GM21447 (cell line): Measurements from ENCODE around the gene FGD3.
"Not testable (repeated sequence)": the region's sequence is repeated elsewhere in the genome, so short reads cannot be mapped to it uniquely, and the experiment has no call there.

ENCODE experiments used
- ATAC-seq: cut with Tn5 transposase; IDR thresholded peaks from one replicate; pipeline ENCODE4 v1.9.1; 2021; ENCODE audit not compliant: unreplicated experiment

The FGD3 gene, protein sequence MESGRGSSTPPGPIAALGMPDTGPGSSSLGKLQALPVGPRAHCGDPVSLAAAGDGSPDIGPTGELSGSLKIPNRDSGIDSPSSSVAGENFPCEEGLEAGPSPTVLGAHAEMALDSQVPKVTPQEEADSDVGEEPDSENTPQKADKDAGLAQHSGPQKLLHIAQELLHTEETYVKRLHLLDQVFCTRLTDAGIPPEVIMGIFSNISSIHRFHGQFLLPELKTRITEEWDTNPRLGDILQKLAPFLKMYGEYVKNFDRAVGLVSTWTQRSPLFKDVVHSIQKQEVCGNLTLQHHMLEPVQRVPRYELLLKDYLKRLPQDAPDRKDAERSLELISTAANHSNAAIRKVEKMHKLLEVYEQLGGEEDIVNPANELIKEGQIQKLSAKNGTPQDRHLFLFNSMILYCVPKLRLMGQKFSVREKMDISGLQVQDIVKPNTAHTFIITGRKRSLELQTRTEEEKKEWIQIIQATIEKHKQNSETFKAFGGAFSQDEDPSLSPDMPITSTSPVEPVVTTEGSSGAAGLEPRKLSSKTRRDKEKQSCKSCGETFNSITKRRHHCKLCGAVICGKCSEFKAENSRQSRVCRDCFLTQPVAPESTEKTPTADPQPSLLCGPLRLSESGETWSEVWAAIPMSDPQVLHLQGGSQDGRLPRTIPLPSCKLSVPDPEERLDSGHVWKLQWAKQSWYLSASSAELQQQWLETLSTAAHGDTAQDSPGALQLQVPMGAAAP

GRCh38 chr9:92947268-92948037, at the start of gene FGD3:
FGD3 (plus strand) TSS chr9:92947523; CDS start chr9:92976257, 28,734 bp downstream.
- no peak for ATAC-seq

GRCh38 chr9:92905137-92905536, 42.2 kb upstream of the FGD3 start:
- ATAC-seq, result not testable (repeated sequence)

DNA sequence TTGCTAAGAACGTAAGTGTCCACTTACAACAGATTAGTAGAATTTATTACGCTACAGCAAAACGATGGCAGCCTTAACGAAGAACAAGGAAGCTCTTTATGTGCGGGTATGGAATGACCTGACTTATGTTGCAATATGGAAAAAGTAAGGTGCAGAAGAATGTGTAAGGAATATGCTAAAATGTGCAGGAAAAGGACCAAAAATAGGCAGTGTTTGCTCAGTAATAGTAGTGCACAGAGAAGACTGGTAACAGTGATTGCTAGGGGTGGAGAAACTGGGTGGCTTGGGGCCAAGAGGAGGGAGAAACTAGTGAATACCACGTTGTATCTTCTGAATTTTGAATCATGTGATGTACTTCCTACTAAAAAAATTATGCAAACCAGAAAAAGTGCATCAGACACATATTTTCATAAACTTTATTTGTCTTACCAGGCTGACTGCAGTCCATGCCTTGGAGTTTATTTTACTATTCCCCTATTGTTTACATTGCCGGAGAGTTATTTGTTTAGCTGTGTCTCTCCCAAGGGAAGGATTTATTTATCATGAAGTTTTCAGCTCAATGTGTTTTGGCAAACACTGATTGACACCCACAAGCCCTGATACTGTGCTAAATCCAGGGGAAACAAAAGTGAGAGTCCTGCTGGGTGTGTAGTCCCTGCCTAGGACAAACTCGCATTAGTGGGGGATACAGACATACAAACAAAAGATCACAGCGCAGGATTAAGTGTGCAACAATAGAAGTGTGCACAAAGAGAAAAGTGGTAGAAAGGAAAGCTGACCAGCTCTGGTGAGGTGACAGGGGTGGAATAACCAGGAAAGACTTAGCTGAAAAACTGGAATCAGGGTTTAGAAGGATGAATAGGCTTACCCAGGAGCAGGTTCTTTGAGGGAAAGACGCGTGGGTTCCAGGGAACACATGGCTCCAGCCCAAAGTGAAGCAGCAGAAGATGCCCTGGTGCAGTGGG, 35.5 kb upstream of the FGD3 start:
- no peak for ATAC-seq

DNA sequence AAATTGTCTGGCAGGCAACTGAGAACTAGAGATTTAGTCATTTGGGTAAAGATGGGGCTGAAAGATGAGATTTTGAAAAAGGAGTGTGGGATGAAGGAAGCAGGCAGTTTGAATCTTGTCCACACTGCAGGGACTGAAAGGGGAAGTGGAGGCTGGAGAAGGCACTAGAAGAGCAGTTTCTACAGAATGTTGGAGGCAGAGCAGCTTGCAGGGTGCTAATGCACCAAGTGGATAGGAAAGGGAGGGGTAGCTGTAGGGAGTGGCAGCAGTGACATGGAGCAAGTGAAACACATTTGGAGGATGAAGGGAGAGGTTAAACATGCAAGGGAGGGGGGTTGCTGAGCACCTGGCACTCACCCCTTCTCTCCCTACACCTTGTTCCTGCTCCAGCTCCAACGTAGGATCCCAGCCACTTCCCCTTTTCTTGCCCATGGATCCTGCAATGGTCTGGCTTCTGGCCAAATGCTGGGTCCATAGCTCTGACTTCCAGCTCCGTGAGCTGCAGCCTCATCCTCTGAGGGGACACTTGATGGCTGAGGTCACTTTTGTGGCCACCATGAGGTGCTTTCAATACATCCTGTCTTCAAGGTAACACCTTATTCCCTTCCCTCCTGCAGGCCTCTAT, 30.0 kb upstream of the FGD3 start:
- ATAC-seq, result no peak

GRCh38 chr9:92920437-92920836, 26.9 kb upstream of the FGD3 start:
- no peak for ATAC-seq

GRCh38 chr9:92931606-92932005, 15.7 kb upstream of the FGD3 start:
- no peak for ATAC-seq

DNA sequence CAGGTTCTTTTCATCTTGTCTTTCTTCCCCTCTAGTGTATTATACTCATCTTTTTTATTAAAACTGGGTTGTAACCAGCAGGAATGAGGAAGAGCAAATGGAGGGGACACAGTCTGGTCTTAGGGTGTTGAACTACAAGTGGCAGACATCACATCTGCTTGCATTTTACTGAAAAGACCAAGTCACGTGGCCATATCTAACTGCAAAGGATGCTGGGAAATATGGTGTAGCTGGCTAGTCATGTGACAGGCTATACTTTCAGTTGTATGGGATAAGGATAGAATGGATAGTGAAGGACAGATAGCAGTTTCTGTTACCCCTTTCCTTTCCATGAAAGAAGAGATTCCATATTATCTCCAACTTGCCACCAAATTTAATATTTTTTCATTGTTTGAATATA, 13.0 kb upstream of the FGD3 start:
- no peak for ATAC-seq

DNA sequence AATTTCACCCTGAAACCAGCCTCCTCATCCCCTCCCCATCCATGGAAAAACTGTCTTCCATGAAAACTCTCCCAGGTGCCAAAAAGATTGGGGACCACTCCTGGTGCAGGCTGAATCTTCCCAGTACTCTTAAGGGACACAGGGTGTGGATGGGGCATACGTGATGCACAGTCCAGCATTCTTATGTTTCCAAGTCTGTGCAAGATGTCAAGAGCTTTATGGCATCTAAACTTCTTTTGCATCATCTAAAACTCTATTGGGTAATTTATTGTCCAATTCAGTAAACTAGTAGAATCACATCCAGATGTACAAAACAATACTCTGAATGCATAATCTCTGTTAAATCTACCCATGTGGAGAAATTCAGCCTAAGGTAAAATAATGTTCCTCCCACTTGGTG, 9.3 kb upstream of the FGD3 start:
- no peak for ATAC-seq

DNA sequence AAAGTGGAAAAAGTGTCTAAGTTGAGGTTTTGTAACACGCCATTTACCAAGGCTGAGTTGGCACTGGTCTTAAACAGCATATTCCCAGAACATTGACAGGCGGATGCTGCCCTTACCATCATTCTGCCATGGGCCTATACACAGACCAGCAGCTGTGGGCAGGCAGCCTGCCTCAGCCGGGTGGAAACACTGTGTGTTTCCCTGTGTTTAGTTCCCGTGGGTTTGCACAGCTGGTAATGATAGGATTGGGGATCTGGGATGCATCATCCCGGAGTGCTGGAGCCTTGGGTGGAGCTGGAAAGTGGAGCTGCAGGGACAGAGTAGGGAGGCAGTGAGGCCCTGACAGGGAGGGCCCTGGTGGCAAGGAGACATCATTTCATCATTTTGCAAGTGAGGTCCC, 5.5 kb upstream of the FGD3 start:
- ATAC-seq, result no peak

- no peak for ATAC-seq
Observed at GRCh38 chr9:92942688-92943616, 4.4 kb upstream of the FGD3 start.

DNA sequence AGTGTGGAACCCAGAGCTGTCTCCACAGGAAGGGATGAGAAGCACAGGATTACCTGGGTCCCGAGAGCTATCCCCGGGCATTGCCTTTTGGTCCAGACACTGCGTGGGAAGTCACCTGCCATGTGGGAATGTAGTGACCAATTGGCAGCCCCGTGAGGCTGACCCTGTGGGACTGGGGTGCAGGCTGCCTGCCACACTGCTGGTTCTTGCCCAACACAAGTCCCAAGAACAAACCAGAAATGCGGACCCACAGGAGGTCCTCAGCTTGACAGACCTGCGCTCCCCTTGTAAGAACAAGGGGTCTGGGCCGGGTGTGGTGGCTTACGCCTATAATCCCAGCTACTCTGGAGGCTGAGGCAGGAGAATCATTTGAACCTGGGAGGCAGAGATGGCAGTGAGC, 2.4 kb upstream of the FGD3 start:
- ATAC-seq, result no peak

- ATAC-seq, result no peak
Observed at GRCh38 chr9:92945796-92946195, 1.5 kb upstream of the FGD3 start.

DNA sequence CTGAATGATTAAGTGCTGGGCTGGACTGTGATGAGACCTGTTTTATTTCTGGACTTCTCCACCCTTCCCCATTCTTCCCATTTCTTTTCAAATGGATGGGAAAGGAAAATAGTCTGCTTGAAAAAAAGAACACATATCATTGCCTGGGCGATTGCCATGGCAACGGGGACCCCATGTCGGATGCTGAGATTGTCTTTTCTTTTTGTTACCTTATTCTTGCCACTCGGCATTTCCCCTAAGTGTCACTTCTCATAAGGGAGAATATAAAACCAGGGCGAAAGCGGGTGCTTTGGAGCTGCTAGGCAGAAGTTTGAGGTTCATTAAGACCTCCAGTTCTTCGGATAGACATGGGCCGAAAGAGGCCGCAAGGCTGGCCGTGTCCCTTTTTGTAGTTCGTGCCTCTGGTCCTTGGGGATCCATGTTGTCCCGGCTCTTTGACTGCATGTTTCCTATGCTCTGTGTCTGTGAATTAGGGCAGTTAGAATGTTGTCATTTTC, 763 bp downstream of the FGD3 start:
- no peak for ATAC-seq

DNA sequence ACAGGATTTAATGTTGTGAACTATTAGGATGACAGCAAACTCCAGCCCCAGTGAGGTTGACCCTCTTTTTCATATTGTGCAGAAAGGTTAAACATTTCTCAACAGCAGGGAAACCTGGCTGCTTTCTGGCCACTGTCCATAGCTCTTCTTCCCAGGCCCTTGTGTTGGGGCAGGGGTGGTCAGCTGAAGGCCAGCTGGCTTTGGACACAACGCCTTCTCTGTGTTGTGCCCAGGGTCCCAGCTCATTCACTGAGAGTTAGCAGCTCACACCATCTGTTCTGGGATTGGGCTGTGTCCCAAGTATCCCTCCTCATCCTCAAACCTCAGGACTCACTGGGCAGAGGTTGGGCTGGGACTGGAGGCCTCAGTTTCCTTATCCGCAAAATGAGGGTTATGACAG, 1.3 kb downstream of the FGD3 start:
- no peak for ATAC-seq

- ATAC-seq, result no peak
Observed at GRCh38 chr9:92949266-92949982, 2.1 kb downstream of the FGD3 start.

DNA sequence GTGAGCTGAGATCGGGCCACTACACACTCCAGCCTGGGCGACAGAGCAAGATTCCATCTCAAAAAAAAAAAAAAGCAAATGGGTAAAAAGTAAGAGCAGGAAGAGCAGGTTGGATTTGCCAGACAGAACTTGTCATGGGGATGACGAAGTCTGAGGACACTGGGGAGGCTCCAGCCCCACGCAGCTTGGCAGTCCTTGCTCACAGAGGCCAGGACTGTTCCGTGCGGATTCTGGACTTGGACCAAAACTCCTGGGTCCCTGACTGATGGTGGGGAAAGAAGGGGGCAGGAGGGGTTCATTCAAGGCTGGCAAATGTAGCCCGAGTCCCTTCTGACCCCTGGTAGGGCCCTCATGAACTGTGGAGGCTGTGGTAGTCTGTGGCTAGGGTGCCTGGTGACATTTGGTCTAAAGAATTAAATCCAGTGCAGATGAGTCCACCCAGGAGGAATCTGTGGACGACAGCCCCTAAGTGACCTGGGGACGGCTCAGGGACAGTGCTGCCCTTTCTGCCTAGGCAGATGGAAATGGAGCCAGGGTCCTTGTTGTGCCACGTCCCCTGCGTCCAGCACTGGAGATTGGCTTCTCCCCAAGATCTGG, 3.1 kb downstream of the FGD3 start:
- no peak for ATAC-seq

DNA sequence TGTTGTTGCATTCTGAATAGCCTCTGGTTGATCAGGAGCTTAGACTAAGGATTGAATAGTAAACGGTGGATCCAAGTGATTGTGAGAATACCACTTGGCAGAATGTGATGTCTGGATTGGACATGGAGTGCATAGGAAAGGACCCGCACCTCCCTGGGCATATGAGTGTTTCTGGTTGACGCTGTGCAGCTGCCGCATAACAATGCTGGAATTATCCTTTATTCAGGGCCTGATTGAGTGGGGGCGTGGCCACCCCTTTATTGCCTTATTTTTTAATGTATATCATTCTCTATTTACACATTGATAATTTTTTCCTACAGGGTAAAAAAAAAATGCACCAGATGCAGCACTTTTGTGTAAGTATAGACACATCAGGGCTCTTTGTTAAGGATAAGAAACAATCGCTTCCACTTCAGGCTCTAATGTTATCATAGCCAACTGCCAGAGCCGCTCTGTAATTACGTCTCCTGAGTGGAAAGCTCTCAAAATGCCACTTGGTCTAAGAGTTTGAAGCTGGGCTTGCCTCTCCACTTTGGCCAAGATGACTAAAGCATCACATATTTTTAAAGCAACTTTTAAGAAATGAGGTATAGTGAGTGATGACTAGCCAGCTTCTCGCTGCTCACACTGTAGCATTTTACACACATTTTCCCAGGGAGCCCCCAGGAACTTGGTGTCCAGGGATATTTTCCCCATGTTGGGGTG, 5.7 kb downstream of the FGD3 start:
- ATAC-seq, result no peak
